DMS53 treated with DMSO at 0.1 percent for 48 hours (cell line): ENCODE measurements around the gene EFEMP2.

Source experiments
- DNase-seq: peaks from one replicate; lab custom pipeline; 2025; ENCODE audit not compliant: unreplicated experiment; lab: John Stamatoyannopoulos, UW

The EFEMP2 gene

DNA sequence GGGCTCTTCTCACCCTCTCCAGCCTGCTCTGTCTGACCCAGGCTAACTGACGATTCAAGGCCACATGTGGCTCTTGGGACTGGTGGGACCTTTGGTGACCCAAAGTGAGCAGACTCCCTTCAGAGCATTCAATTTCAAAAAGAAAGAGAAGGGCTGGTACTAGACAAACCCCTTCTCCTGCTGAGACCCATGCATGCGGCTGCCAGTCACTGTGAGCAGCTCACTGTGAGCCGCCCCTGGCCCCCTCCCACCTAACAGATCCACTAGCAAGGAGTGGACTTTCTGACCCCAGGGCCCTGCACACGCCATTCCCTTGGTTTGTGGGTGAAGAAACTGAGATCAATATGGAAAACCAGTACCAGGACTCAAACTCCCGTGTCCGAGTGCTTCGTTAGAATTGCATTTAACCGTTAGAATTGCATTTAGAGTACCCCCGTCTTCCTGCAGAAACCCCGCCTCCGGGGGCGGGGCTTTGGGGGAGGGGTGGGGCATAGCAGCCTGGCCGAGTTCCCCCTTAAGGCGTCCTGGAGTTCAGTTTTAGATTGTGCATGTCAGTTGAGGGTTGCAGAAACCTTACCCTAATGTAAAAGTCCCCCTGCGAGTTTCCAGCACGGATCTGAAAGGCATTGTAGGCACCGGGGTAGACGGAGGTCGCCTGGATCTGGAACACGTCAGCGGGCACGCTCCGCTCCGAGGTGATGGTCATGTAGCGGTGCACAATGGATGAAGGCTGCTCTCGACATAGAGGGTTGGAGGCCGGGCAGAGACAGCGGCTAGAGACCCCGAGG, 5.1 kb downstream of the EFEMP2 start:
- no peak for DNase-seq

DNA sequence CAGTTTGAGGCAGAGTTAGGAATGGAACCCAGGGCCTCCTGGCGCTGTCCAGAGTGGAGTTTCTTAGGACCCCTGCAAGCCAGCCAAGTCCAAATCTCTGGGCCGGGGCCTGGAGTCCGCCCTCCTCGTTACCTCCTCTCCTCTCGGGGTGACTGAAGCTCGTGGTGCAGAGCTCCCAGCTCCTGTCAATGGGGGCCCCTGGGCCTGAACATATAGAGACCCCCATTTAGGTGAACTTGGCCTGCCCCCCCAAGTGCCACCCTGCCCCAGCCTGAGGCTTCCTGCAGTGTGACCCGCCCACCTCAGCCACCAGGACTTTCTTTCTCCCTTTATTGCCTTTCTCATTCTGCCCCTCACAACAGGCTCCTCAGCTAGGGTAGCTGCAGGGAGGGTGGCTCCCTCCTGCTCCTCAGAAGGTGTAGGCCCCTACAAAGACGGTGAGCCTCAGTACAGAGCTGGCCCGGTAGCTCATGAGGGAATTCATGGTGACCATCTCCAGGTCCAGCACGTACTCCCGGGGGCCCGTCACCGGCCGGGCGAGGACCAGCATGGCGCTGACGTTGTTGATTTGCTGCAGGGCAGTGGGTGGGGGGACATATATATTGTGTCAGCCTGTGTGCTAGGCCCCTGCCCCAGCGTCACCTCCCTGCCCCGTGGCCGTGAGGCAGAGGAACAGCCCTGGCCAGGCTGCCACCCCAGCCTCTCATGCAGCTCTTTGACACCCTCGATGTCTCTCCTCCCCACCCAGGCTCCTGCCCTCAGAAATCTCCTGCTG, 5.9 kb downstream of the EFEMP2 start:
- no peak for DNase-seq

GRCh38 chr11:65865550-65866172, 6.9 kb downstream of the EFEMP2 start:
- no peak for DNase-seq

GRCh38 chr11:65864706-65865471, 7.7 kb downstream of the EFEMP2 start:
- no peak for DNase-seq

- no peak for DNase-seq
These were observed 8.5 kb downstream of the EFEMP2 start for GRCh38 chr11:65863889-65864705.

DNA sequence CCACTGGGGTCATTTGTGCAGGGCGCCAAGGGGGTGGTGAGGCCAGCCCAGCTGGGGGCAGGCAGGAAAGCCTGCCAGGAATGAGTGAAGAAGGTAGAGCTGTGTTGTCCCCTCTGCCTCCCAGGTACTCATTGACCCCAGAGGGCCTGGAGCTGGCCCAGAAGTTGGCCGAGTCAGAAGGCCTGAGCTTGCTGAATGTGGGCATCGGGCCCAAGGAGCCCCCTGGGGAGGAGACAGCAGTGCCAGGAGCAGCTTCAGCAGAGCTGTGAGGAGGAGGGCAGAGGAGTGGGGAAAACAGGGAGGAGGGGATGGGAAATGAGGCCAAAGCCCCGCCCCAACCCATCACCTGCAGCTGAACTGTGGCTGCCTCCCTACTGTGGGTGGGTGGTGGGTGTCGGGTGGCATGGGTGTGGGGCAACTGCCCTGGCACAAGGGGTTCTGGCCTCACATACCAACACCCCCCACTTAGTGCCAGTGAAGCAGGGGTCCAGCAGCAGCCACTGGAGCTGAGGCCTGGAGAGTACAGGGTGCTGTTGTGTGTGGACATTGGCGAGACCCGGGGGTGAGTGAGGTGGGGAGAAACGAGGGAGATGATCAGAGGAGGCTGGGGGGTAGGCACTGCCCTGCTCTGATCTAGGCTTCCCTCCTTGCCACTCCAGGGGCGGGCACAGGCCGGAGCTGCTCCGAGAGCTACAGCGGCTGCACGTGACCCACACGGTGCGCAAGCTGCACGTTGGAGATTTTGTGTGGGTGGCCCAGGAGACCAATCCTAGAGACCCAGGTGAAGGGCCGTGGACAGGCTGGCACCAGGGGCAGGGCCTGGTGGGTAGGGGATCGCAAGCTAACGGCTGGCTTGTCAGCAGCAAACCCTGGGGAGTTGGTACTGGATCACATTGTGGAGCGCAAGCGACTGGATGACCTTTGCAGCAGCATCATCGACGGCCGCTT, 9.4 kb downstream of the EFEMP2 start:
- DNase-seq: no peak

GRCh38 chr11:65862191-65862735, 10.3 kb downstream of the EFEMP2 start:
- DNase-seq: no peak

GRCh38 chr11:65861533-65862183, 10.9 kb downstream of the EFEMP2 start:
- DNase-seq: no peak

DNA sequence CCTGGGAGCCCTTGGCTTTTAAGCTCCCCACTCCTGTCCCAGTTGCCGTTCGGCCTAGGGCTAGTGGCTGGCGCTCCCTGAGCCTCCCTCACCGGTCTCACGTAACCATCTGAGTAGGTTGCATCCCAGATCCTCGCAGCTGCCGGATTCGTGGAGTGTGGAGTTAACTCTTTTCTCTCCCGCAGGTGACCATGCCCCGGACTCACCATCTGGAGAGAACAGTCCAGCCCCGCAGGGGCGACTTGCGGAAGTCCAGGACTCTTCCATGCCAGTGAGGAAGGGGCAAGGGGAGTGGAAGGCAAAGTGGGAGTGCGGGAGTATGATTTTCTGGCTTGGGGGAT, 11.5 kb downstream of the EFEMP2 start:
- no peak for DNase-seq

DNA sequence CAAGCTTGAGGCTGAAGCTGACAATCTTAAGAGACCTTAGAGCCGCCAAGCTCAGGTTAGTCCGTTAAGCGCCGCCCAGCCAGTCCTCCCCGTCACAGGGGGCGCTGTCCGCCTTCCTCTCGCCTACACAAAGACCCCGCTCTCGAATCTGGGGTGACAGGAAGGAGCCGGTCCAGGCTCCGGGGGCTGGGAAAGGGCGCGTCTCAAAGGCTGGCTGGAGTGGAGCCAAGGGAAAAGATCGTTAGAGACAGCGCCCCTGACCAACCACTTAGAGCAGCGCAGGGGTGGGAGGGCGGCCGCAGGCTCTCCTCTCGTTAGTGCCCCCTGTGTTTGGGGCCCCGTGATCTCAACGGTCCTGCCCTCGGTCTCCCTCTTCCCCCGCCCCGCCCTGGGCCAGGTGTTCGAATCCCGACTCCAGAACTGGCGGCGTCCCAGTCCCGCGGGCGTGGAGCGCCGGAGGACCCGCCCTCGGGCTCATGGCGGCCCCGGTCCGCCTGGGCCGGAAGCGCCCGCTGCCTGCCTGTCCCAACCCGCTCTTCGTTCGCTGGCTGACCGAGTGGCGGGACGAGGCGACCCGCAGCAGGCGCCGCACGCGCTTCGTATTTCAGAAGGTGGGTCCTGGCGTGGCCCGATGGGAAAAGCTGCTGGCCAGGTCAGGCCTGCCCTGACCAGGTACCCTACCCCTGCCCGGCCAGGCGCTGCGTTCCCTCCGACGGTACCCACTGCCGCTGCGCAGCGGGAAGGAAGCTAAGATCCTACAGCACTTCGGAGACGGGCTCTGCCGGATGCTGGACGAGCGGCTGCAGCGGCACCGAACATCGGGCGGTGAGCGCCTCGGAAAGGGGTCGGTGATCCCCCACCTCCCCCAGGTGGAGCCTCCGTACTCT, 12.1 kb downstream of the EFEMP2 start, which contains the start of gene MUS81:
Gene MUS81 (plus strand): TSS at position 156 of the 887 bp plus-strand sequence. CDS start 321 bp downstream, at position 477.
- DNase-seq: peak; percentile 86

DNA sequence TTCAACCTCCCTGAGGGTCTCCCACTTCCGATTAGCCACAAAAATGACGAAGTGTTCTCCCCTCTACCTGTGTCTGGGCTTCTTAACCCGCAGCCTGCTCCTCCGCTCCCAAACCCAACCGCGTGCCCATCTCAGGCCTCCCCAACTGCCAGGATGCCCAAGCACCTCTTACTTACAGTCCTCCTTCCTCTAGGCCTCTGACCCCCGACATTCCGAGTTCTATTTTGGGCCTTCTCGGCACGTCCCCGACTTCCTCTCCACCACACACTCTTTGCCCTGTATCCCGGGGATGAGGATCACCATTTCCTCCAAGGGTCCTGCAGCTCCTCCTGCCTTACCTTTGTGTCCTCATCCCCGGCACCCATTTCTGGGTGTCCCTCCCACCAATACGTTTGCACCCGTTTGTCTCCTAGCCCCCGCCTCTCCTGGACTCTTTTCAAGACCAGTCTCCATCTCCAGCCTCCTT, 12.8 kb downstream of the EFEMP2 start:
- DNase-seq: no peak

DNA sequence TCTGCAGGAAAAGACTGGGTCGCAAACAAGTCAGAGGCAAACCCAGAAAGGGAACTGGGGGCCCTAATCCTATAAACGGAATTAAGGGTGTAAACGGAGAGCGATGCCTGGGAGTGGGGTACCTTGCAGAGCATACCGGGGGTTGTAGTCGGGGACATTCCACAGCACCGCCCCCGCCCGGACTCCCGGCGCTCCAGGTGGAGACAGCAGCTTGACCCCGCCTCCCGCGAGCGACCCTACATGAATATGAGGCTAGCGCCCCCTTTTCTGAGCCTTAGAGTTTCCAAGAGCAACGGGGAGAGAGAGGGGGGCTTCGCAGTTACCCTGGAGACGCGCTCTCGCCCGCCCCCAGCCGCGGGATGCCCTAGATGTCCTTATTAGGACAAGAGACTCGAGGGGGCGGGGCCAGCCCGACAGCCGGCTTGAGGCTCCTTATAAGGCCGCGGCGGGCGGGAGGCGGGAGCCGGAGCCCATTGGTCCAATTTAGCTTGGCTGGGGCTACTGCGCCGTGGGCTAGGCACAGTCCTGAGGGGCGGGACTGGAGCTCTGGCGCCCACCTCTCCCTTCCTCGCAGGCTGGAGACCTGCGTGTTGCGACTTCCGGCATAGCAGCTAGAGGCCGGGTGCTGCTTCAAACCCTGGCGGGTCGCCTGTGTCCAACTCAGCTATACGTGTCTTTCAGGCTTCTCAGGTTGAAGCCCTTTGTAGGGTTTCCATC, 13.3 kb downstream of the EFEMP2 start:
- peak; percentile 97 for DNase-seq

DNA sequence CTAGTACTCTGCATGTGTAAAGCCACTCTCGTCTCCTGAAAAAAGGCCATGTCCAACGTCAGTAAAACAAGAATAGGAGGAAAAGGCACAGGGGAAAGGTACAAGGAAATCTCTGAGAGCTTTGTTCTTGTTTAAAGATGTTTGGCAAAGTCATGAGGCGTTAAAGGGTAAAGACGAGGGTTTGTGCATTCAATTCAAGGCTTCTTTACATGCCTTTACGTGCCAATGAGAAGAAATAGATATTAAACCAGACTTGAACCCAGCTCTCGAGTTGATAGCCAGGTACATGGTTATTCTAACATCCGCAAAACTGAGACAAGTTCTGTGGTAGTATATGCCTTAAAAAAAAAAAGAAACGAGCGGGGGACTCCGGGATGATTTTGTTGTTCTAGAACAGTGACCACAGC, 13.9 kb downstream of the EFEMP2 start:
- peak; percentile 83 for DNase-seq

DNA sequence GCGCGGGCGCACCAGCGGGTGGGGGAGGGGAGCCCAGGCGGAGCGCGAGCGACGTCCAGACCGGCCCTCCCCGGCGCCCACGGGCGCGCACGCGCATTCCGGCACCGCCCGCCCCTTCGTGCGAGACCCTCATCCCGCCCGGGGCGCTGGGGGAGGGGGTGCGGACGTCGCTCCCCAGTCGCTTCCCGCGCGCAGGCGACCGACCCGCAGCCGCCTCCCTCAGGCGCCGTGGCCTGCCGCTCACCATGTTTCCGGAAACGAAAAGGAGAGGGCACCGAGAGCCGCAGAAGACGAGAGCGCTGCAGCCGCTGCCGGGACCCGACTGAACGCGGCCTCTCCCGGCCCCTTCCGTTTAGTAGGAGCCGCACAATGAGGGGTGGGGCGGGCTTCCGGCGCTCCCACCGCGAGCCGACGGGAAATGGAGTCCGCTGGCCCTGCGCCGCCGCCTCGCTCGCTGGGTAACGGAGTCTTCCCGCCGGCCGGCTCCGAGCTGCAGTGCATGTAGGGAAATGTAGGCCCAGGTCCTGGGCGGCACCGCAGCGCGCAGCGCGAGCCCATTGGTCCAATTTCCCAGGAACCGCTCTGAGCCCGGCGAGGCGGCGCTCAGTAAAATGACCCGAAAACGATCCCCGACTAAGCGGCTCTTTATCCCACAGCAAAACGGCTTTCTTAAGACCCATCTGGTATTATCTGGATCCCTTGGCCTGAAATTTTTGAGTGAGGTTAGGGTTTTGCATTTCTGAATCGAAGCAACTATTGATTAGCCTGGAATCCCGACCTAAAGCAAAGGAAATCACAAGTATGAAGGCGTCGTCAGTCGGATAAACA, 14.5 kb downstream of the EFEMP2 start, which contains the start of gene CFL1:
Gene CFL1 (minus strand): TSS at position 328 of the 828 bp plus-strand sequence. CDS start 81 bp downstream, at position 247.
- peak; percentile 98 for DNase-seq

DNA sequence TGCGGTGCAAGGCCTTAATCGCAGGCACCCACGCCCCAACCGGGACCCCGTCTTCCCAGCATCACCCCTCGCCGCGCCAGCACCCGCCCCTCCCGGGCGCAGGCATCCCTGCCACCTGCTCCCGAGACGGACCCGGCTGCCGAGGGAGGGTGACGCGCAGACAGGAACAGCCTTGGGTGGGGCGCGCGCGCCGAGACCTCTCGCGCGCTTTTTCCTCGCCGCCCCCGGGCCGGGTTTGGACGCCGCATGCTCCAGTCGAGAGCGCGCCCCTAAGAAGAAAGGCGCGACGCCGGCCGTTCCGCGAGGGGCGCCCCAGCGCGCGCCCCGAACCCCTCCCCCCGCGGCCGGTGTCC, 15.1 kb downstream of the EFEMP2 start:
- DNase-seq: no peak
